ENCODE results near the gene SGF29.

DNA sequence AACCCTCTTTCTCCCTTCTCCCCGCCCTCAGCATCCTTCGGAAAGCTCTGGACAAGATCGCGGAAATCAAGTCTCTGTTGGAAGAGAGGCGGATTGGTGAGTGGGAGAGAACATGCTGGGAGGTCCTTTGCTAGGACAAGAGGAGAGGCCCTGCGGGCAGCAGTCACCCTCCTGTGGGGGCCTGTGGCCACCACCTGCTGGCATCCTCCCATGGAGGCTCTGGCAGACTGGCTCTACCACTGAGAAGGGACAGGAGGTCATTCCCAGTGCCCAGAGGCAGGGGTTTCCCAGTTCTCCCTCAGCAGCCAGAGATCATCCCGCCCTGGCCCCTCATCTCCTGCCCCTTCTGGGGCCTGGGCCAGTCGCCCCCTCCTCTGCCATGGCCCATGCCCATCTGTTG is 35.3 kb downstream of the SGF29 start:
- TF ChIP-seq FOXK1 (CRISPR knock-in tag; IDR thresholded peaks at IDR 0.05; ENCODE audit: borderline replicate concordance), result no peak
- TF ChIP-seq RBBP5 (IDR thresholded peaks at IDR 0.05; ENCODE audit: borderline replicate concordance, insufficient read depth, low read length, poor library complexity, severe bottlenecking), result no peak
